Measurements from ENCODE around the gene TECR.

DNA sequence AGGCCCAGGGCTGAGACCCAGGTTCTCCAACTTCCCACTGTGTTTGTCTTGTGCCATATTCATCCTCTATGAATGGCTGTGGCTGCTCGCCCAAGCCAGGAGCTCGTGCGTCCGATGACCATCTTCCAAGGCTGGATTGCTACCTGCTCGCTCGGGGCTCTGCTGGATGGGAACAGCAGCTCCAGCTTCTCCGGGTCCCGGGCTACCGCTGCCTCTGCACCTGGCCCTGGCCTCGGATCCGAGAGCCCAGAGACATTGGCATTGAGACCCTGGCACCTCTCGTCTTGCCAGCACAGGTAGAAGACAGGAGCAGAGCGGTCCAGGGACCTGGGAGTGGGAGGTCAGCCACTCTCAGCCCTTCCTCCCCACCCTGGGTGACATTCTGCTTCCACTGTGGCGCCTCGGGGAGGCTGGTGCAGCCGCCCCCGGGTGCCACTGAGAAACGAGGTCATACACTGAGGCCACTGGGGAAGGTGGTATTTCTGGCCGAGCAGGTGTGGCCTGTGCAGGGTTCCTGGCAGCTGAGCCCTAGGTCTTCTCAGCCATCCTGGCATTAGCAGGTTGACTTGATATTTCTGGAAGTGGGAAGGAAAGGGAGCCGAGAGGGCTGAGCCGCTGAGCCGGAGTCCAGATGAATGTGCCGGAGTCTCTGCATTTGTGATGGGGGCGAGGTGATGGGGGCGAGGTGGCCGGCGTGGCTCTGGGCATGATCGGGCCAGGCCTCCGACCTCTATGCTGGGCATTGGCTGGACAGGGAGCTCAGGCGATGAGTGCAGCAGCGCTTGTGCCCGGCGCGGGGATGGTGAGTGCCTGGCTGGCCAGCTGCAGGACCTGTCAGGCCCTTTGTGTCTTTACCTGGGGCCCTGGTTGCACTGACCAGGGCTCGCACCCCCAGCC, 23.9 kb downstream of the TECR start:
- TF ChIP-seq ZFX (CRISPR knock-in tag; IDR thresholded peaks at IDR 0.05; ENCODE audit: low read depth) (no peak), FOSL2 (CRISPR knock-in tag; IDR thresholded peaks at IDR 0.05) (no peak), JUND (CRISPR knock-in tag; IDR thresholded peaks at IDR 0.05) (no peak), ERF (CRISPR knock-in tag; IDR thresholded peaks at IDR 0.05) (no peak), U2AF1 (optimal IDR thresholded peaks at IDR 0.05; ENCODE audit: low read depth, low read length) (no peak)
- TF ChIP-seq, protein P1, sequence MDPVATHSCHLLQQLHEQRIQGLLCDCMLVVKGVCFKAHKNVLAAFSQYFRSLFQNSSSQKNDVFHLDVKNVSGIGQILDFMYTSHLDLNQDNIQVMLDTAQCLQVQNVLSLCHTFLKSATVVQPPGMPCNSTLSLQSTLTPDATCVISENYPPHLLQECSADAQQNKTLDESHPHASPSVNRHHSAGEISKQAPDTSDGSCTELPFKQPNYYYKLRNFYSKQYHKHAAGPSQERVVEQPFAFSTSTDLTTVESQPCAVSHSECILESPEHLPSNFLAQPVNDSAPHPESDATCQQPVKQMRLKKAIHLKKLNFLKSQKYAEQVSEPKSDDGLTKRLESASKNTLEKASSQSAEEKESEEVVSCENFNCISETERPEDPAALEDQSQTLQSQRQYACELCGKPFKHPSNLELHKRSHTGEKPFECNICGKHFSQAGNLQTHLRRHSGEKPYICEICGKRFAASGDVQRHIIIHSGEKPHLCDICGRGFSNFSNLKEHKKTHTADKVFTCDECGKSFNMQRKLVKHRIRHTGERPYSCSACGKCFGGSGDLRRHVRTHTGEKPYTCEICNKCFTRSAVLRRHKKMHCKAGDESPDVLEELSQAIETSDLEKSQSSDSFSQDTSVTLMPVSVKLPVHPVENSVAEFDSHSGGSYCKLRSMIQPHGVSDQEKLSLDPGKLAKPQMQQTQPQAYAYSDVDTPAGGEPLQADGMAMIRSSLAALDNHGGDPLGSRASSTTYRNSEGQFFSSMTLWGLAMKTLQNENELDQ (CRISPR knock-in tag; IDR thresholded peaks at IDR 0.05; ENCODE audit: borderline replicate concordance), result no peak
